ENCODE measurements around the gene BHMT2. TPM values are rescaled to one million over a fixed set of nuclear protein-coding genes. Genes with fewer than 3 reads are reported as not detected.

The BHMT2 gene
- total RNA-seq, 1 experiment from 2014 or later = 0.20 TPM

- no peak overlapping the region for H3K9ac ChIP-seq (ENCODE audit: low read length)
- TF ChIP-seq EGR1 (IDR thresholded peaks at IDR 0.05; ENCODE audit: low read depth) (no peak), REST (IDR thresholded peaks at IDR 0.05; ENCODE audit: low read depth) (no peak), SP1 (IDR thresholded peaks at IDR 0.05; ENCODE audit: low read depth) (no peak), EZH2phosphoT487 (IDR thresholded peaks at IDR 0.05; ENCODE audit: borderline replicate concordance) (no peak), ATF3 (IDR thresholded peaks at IDR 0.05) (no peak), POLR2AphosphoS5 (IDR thresholded peaks at IDR 0.05; ENCODE audit: low read depth, low read length) (no peak), POLR2A (IDR thresholded peaks at IDR 0.05; ENCODE audit: borderline replicate concordance, extremely low read depth, insufficient read depth, insufficient read length) (no peak), RAD21 (IDR thresholded peaks at IDR 0.05; ENCODE audit: low read depth) (no peak), CEBPB (IDR thresholded peaks at IDR 0.05; ENCODE audit: low read depth) (no peak), TCF7L2 (IDR thresholded peaks at IDR 0.05; ENCODE audit: borderline replicate concordance, extremely low read depth, insufficient read depth, insufficient read length) (no peak), MAX (IDR thresholded peaks at IDR 0.05) (no peak), FOSL1 (IDR thresholded peaks at IDR 0.05; ENCODE audit: low read depth) (no peak), CBX3 (IDR thresholded peaks at IDR 0.05; ENCODE audit: low read depth) (no peak), JUND (IDR thresholded peaks at IDR 0.05) (no peak), EZH2 (IDR thresholded peaks at IDR 0.05) (no peak), SRF (IDR thresholded peaks at IDR 0.05; ENCODE audit: low read depth) (no peak), ELF1 (IDR thresholded peaks at IDR 0.05; ENCODE audit: borderline replicate concordance, low read depth) (no peak)
- no peaks in the 10 kb centered on the region for H3K9me3 ChIP-seq (ENCODE audit: control insufficient read depth in 1 of 2, insufficient read depth in 1 of 2, low read depth in 1 of 2, low read length in 2 of 2)
- H3K4me3 ChIP-seq (replicated peaks in 1 of 2; ENCODE audit: low read depth in 1 of 2, low read length in 2 of 2) = no peak overlapping the region
- no TSS peak for BruUV-seq (replicated peaks)
- H2AFZ ChIP-seq (ENCODE audit: low read depth, low read length, poor library complexity, severe bottlenecking) = no peak overlapping the region
- no peaks in the 10 kb centered on the region for H3K4me1 ChIP-seq (ENCODE audit: control insufficient read depth in 1 of 2, insufficient read depth in 2 of 2, low read length in 2 of 2)
- no peaks in the 10 kb centered on the region for H3K27me3 ChIP-seq (ENCODE audit: insufficient read depth, low read length)
- ChIA-PET POLR2A (interaction anchor here (0.5 kb wide), 1 partner anchor 102 kb away, joined by 3 read pairs; no protein-coding TSS in a partner anchor), CTCF (interaction anchor here (2.1 kb wide), 1 partner anchor 10 kb away, joined by 10 read pairs; no protein-coding TSS in a partner anchor), RAD21 (ENCODE audit: low non-redundant PET in 1 of 2, low total read pairs in 2 of 2, uncharacterized antibody in 2 of 2, unreplicated experiment in 2 of 2) (interaction anchor here in 1 of 2 experiments (0.7 kb wide), 1 partner anchor 1026 kb away, joined by 4 read pairs; no protein-coding TSS in a partner anchor)
- no peak for ATAC-seq
- DNase-seq (ENCODE audit: low read depth, low spot score) = no peak
- no peaks in the 10 kb centered on the region for H3K79me2 ChIP-seq (ENCODE audit: insufficient read depth, low read length)
- intact Hi-C loops (cut with micrococcal nuclease) = no loop called here
- H3K9me2 ChIP-seq (ENCODE audit: insufficient read depth) = no peaks in the 10 kb centered on the region
- H3K4me2 ChIP-seq (ENCODE audit: low read length) = no peak overlapping the region
- no peaks in the 10 kb centered on the region for H4K20me1 ChIP-seq (ENCODE audit: insufficient read depth)
- H3K27ac ChIP-seq (ENCODE audit: low read depth, low read length) = no peak overlapping the region
- no peaks in the 10 kb centered on the region for H3K36me3 ChIP-seq (ENCODE audit: control insufficient read depth in 1 of 2, insufficient read depth in 2 of 2, low read length in 2 of 2)
Observed at GRCh38 chr5:79030663-79031484, 38.7 kb upstream of the BHMT2 start.
